ENCODE measurements around the gene ZYG11B. TPM values are rescaled to one million over a fixed set of nuclear protein-coding genes. Genes with fewer than 3 reads are reported as not detected.
A peak's percentile ranks its signal among the peaks of the same experiment; 100 is the strongest.

ZYG11B gene
- total and polyA plus RNA-seq, 9 of the 15 experiments (the other 6 are each of a cell fraction or from before 2014, with no cell fraction given): 4.9 to 22.2 (median 12.2) TPM

DNA sequence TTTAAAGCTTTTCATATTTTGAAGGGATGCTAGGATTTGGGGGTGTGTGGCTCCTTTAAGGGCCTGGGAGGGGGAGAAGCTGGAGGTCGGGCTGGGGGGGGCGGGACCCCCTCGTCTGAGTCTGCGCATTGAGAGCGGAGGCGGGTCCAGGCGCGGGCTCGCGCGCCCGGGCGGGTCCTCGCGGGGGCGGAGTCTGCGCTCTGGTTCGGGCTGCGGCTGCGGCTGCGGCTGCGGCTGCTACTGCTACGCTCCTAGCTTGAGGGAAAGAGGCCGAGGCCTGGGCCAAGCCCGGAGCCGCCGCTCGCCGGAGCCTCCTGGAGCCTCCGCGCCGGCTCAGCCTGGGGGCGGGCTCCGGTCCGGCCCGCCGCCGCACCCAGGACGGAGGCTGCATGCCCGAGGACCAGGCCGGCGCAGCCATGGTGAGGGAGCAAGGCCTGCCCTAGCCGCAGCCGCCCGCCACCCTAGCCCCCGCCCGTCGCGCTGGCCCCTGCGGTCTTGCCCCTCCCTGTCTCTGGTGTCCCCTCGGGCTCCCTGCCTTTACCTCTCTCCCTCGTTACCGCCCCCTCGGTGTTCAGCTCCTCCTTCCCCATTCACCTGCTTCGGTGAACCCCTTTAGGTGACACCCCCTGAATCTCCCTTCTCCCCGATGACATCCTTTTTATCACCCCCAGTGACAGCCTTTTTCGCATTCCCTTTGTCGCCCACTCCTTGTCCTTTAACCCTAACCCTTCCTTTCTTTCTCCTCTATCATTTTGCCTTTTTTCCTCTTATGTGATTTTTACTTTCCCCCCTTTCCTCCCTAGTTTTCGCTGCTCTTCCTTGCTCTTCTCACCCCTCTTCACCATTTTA, at the start of gene ZYG11B (continued):
- TF ChIP-seq E2F6 (IDR thresholded peaks at IDR 0.05; ENCODE audit: borderline replicate concordance in 1 of 2, extremely low read depth in 1 of 2, insufficient read depth in 1 of 2, insufficient read length in 1 of 2, low read depth in 1 of 2, low read length in 1 of 2, poor library complexity in 1 of 2, severe bottlenecking in 1 of 2) (peak in 1 of 2 experiments; percentile 15), VEZF1 (CRISPR knock-in tag; IDR thresholded peaks at IDR 0.05) (peak; percentile 98), ZBTB33 (CRISPR knock-in tag; IDR thresholded peaks at IDR 0.05) (peak; percentile 44; the same call in 1 of the 2 replicates), KLF10 (CRISPR knock-in tag; IDR thresholded peaks at IDR 0.05) (no peak), ARHGAP35 (IDR thresholded peaks at IDR 0.05; ENCODE audit: partially characterized antibody) (peak; percentile 86), HDAC2 (IDR thresholded peaks at IDR 0.05) (0 out of 2 replicates have a peak, but pooled peaks have one; percentile 83), ASH1L (IDR thresholded peaks at IDR 0.05; ENCODE audit: borderline replicate concordance, low read depth, partially characterized antibody) (peak; percentile 42), ZNF586 (CRISPR knock-in tag; conservative IDR thresholded peaks at IDR 0.05) (no peak), RBM15 (IDR thresholded peaks at IDR 0.05; ENCODE audit: insufficient read depth, low read length) (no peak), RCOR1 (IDR thresholded peaks at IDR 0.05; ENCODE audit: borderline replicate concordance in 1 of 2, low read depth in 2 of 2, low read length in 2 of 2) (peak in 1 of 2 experiments; percentile 13; a peak in 1 of 4 replicates), FOXP1 (CRISPR knock-in tag; IDR thresholded peaks at IDR 0.05) (peak; percentile 76; the same call in 1 of the 2 replicates), XRCC4 (IDR thresholded peaks at IDR 0.05; ENCODE audit: extremely low read depth, insufficient read depth, insufficient read length) (no peak), ETV1 (tag; conservative IDR thresholded peaks at IDR 0.05; ENCODE audit: low read depth) (peak; percentile 52), NCOA1 (IDR thresholded peaks at IDR 0.05; ENCODE audit: low read depth) (peak; percentile 66; the same call in 1 of the 2 replicates), PCBP1 (IDR thresholded peaks at IDR 0.05; ENCODE audit: low read depth, low read length, poor library complexity, severe bottlenecking) (peak; percentile 85), TAL1 (IDR thresholded peaks at IDR 0.05) (0 out of 2 replicates have a peak, but pooled peaks have one; percentile 21), GATAD2B (IDR thresholded peaks at IDR 0.05; ENCODE audit: borderline replicate concordance) (peak; percentile 82)
- TF ChIP-seq, protein P1, sequence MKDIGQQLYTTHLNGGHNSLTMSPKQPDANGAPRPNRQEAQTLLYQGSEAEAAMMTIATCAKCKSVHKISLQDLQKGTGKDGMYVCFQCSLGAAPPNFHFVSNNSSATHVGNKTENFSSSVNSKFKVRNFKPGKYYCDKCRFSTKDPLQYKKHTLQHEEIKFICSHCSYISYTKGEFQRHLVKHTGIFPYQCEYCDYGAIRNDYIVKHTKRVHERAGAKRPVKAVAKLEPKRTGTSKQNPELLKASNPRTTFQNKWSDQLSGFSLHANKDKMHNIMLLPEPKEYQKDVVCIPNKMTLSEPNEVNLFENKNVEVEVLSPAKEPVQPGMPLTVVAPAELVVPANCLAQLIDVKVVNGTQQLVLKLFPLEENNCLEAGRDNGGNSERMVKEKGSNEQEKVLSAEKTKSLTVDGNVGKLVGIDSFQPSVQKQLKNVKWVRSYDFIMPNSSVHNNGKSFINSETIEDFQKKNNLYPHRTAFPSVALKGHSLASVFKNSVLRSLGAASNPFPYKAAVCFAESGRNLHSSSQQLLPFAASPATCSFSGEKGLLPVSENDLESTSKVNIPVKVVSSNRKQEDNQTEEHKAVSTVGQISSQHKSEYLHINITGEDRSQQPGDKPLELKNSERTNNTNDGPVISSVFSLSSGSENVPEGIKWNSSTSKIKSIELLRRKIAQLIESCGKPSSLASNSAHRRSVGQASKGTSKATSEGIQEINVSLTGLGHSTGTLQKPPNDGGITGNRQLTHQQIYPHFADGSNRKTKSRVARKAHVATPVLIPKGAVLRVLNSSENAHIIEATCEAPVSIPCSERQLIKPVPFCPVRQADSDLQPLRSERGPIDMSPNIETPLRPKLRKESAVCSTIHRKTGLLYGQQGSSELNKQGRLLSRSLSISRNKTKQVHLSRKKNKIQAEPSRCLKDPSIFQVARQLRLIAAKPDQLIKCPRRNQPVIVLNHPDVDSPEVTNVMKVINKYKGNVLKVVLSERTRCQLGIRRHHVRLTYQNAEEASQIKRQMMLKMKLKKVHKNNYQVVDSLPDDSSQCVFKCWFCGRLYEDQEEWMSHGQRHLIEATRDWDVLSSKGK (CRISPR knock-in tag; IDR thresholded peaks at IDR 0.05): no peak

All from K562 (cell line).